Measurements from ENCODE around the gene TRIM47. TPM values are rescaled to one million over a fixed set of nuclear protein-coding genes. Genes with fewer than 3 reads are reported as not detected.

The TRIM47 gene
- total and polyA plus RNA-seq, 2 experiments from 2014 or later, result 7.2 to 9.9 TPM

GRCh38 chr17:75877752-75878173, 618 bp downstream of the TRIM47 start:
- no peak overlapping the region for H3K27ac Mint-ChIP-seq
- peak; percentile 79 for ATAC-seq
- H3K9me3 Mint-ChIP-seq, result no peaks in the 10 kb centered on the region

GRCh38 chr17:75876938-75877751, 1.2 kb downstream of the TRIM47 start:
- Histone ChIP-seq H3K4me1 (ENCODE audit: insufficient read depth) (peaks cover 16% of the 10 kb centered on the region; the same call in 1 of the 2 replicates), H3K4me2 (peak overlapping the region; percentile 97), H3K36me3 (ENCODE audit: insufficient read depth) (no peaks in the 10 kb centered on the region), H3K9me2 (ENCODE audit: insufficient read depth) (no peaks in the 10 kb centered on the region), H3K27me3 (ENCODE audit: insufficient read depth) (peaks cover 37% of the 10 kb centered on the region), H4K20me1 (replicated peaks; ENCODE audit: insufficient read depth) (no peaks in the 10 kb centered on the region), H3K79me2 (replicated peaks; ENCODE audit: insufficient read depth) (no peaks in the 10 kb centered on the region), H2AFZ (peak overlapping the region; percentile 99), H3K4me3 (peak overlapping the region; percentile 83), H3F3A (replicated peaks; ENCODE audit: low read depth) (peaks cover 29% of the 10 kb centered on the region), H3K27ac (ENCODE audit: low read depth) (no peak overlapping the region)
- Mint-ChIP-seq H3K27me3 (ENCODE audit: insufficient read depth, low read depth, poor library complexity) (peaks cover 40% of the 10 kb centered on the region), H3K36me3 (ENCODE audit: low read depth) (no peaks in the 10 kb centered on the region; the same call in 2 of the 3 replicates), H3K4me3 (peak overlapping the region; percentile 72), H3K9me3 (no peaks in the 10 kb centered on the region), H3K27ac (no peak overlapping the region), H3K4me1 (peaks cover 16% of the 10 kb centered on the region)
- ATAC-seq (peak; percentile 7), DNase-seq (ENCODE audit: low spot score) (peak; percentile 45)
- no peak for TF ChIP-seq ZNF114 (CRISPR knock-in tag; IDR thresholded peaks at IDR 0.05)
- peak in 1 of 2 experiments; percentile 13; a peak in 1 of 4 replicates for TF ChIP-seq CTCF (conservative IDR thresholded peaks at IDR 0.05; ENCODE audit: low read depth in 2 of 2)

More at GRCh38 chr17:75877752-75878173, 618 bp downstream of the TRIM47 start:
- Histone ChIP-seq H3F3A (replicated peaks; ENCODE audit: low read depth) (peaks cover 29% of the 10 kb centered on the region), H3K4me2 (peak overlapping the region; percentile 97), H3K4me3 (peak overlapping the region; percentile 83), H3K4me1 (ENCODE audit: insufficient read depth) (peaks cover 10% of the 10 kb centered on the region; the same call in 1 of the 2 replicates), H2AFZ (peak overlapping the region; percentile 99), H3K36me3 (ENCODE audit: insufficient read depth) (no peaks in the 10 kb centered on the region), H3K27me3 (ENCODE audit: insufficient read depth) (peaks cover 37% of the 10 kb centered on the region), H3K27ac (ENCODE audit: low read depth) (no peak overlapping the region), H3K9me2 (ENCODE audit: insufficient read depth) (no peaks in the 10 kb centered on the region), H3K79me2 (replicated peaks; ENCODE audit: insufficient read depth) (no peaks in the 10 kb centered on the region), H4K20me1 (replicated peaks; ENCODE audit: insufficient read depth) (no peaks in the 10 kb centered on the region)
- H3K36me3 Mint-ChIP-seq (ENCODE audit: low read depth), result no peaks in the 10 kb centered on the region; the same call in 2 of the 3 replicates
- TF ChIP-seq STAT1 (IDR thresholded peaks at IDR 0.05; ENCODE audit: unreplicated experiment) (no peak), CTCF (conservative IDR thresholded peaks at IDR 0.05; ENCODE audit: low read depth in 2 of 2) (peak; percentile 45 to 47; a peak in 3 of 4 replicates)
- H3K27me3 Mint-ChIP-seq (ENCODE audit: insufficient read depth, low read depth, poor library complexity), result peaks cover 40% of the 10 kb centered on the region
- peak; percentile 91 for DNase-seq (ENCODE audit: low spot score)
- H3K4me3 Mint-ChIP-seq, result peak overlapping the region; percentile 72
- peaks cover 16% of the 10 kb centered on the region for H3K4me1 Mint-ChIP-seq

Measured in GM23338 (cell line).